HG02571 (cell line): ENCODE measurements around the gene MRPS35.

ENCODE experiments used
- ATAC-seq: cut with Tn5 transposase; IDR thresholded peaks from one replicate; pipeline ENCODE4 v1.9.1; 2021; ENCODE audit warnings: mild to moderate bottlenecking, moderate library complexity; ENCODE audit not compliant: unreplicated experiment

The MRPS35 gene

DNA sequence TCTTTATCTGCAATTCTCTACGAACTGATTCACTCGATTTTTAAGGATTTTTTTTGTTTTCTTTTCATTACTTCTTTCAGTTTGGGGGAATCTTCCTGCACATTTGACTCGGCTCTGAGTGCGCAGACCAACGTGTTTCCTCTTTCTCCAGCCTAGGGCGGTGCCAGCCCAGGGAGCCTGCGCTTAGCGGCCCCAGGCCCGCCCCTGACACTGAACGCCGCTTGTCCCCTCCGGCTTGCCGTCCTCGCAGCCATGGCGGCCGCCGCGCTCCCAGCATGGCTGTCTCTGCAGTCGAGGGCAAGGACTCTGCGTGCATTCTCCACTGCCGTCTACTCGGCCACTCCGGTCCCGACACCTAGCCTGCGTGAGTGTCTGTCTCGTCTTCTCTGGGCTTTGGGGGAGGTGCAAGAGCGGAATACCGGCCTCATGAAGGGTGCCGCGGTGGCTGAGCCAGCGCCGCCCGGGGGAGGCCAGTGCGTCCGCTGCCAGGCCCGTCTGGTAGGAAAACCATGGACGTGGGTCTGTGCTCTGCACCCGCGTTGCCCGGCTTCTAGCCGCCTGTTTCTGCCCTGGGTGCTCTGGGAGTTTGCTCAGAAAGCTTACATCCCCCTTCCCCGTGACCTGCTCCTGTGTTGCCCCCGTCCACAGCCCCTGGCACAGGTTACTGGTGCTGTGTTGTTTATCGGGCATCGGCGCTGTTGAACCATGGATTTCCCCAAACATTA, at the start of gene MRPS35:
TSS of gene MRPS35 (plus strand) at position 241 of the 725 bp plus-strand sequence. CDS start at position 253, 12 bp downstream.
- peak; percentile 97 for ATAC-seq

DNA sequence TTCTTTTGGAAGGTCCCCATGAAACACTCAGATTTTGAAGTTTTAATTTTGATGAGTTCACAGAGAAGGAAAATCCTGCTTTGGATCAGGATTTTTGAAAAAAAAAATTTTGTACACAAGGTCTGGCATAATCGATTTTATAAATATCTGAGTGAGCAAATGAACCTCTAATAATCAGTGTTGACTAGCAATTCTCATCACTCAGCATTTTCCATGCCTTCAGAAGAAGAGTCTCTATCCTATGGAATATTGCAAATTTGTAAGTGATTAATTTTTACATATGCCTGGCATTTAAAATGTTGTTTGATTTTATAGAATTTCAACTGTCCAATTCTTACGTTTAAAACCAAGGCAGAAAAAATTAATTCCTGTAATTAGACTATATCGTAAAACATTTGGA, 44.9 kb upstream of the MRPS35 start:
- ATAC-seq, result no peak

DNA sequence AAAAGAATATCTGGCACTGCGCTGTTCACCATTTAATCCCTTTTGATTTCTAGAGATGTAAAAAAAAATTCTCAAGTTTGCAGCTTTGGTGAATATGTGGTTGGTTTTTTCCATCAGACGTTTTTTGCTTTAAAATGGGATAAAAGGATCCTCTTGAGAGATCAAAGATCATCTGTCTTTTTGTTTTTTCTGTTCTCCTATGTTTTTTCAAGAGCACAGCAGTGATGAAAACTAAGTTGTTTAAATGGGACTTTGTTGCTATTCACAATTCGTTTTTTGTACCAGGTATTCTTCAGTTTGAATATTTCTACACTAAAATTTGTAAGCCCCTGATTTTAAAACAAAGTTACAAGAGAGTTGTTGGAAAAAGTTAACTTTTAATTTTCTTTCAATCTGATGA, 44.1 kb upstream of the MRPS35 start:
- no peak for ATAC-seq

DNA sequence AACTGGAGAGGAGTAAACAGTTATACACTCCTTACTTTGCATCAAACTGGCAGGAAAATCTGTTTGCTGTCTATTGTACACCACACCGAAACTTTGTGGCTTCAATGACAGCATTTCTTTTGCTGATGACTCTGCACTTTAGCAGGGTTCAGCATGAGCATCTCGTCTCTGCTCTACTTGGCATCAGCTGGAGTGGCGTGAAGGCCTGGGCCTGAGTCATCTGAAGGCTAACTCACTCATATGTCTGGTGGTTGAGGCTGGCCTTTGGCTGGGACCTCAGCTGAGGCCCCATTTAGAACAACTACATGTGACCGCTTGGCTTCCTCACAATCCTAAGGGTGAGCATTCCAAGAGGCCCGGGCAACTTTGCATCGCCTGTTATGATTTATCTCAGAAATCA, 43.1 kb upstream of the MRPS35 start:
- ATAC-seq, result no peak

DNA sequence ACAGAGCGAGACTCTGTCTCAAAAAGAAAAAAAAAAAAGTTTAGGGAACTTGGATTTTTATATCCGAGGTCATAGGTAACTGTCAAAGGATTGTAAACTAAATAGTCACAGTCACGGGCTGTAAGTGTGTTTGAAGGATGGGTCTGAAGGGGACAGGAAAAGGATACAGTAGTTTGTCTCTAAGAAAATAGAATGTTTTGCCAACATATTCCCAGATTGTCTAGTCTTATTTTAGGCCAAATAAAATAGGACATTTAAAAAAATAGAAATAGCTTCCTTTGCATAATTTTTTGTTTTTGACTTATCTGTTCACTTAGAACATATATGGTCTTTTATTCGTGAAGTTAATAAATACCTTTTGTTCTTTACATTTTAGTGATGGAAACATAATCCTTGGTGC, 38.6 kb upstream of the MRPS35 start:
- ATAC-seq, result no peak

DNA sequence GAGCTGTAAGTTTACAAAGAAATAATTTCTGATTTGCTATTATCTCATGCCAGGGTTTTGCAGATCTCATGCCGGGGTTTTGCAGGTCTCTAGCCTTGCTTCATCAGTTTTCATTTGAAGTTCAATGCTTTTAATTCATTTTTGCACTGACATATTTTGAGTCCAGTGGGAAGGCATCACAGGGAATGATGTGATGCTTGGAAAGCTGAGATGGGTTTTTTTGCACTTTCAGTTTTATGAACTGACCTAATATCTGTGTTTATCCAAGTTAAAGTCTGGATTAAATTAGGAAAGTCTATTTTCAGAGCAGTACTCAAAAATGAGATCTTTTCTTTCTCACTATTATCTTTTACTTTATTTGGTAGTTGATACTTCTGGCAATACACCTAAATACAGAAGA, 38.0 kb upstream of the MRPS35 start:
- no peak for ATAC-seq

DNA sequence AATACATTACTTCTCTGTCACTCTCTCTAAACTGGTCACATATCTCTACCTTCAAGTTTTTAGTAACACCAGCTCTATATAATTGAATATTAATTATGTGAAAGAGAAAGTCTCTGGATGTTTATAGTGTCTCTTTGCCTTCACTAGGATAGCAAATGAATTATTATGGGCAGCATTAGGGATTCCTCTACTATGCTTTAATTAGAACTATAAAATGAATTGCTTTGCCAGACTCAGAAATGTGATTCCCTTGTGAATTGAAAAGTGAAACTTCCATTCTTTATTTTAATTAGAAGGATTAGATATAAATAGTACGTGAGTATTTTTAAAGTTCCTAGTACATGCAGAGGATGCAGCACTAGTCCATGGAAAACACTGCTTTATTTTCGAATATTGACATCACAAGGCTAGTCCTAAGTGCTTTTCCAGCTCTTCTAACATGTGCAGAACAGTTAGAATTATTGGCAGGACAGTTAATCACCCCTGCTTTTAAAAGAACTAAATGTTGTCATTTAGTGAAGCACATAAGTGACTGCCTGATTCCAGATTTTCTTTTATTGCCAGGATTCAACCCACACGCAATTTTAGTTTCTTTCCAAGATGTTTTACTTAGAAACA, 37.4 kb upstream of the MRPS35 start:
- ATAC-seq, result no peak

DNA sequence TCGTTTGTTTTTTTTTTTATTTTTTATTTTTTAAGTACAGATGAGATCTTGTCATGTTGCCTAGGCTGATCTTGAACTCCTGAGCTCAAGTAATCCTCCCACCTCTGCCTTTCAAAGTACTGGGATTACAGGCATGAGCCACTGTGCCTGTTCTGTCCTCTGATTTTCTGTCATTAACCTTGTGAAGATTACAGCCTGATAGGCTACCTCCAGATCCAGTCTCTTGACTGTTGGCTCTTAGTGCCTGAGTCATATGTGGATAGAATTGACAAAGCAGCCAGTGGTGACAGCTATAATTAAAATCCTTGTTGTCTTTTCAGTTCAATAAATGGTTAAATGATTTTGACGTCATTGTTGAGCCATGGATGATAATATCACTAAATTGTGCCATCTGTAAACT, 35.6 kb upstream of the MRPS35 start:
- ATAC-seq, result no peak

DNA sequence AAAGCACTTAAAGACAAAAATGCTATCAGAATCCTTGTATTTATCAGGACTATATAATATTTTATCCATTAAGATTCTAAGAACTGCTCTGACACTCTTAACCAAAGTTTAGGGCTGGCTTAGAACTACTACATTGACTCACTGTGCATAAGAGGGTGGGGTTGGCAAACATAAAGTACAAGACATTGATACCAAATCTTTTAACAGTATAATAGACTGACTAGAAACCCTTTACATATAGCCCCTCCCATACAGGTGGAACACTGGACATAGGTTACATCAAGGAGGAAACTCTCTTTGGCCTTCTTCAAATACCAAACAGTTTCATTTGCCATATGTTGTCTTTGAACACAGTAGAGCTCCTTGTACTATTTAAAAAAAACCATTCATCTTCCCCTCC, 30.0 kb upstream of the MRPS35 start:
- no peak for ATAC-seq

DNA sequence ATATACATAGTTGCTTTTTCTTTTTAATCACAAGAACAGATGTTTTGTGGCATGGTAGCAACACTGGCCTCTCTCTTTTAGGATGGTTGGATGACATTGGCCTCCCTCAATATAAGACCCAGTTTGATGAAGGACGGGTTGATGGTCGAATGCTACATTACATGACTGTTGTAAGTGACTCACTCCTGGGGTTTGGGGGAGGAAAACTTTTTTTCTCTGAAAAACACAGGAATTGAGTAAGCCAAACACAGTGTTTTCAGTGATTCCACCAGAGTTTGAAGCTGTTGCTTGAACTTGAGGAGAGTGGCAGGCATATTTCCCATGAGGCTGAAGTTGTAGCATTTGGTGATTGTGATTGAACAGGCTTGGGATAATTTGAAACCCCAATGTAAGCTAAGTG, 28.1 kb upstream of the MRPS35 start:
- ATAC-seq, result no peak

DNA sequence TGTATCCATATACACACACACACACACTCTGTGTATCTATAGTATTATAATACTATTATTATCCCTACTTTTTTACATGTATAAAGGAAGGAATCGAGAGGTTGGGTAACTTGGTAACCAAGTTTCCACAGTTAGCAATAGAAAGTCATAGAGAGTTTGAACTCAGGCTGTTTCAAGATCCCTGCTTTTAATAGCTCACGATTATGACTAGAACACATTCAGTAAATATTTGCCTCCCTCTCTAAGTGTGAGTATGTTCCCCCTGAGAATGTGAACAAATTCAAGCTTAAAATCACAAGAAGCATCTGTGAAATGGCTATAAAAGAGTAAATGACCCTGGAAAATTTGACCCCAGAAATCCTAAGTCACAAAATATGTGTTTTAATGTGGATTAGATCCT, 25.4 kb upstream of the MRPS35 start:
- no peak for ATAC-seq

DNA sequence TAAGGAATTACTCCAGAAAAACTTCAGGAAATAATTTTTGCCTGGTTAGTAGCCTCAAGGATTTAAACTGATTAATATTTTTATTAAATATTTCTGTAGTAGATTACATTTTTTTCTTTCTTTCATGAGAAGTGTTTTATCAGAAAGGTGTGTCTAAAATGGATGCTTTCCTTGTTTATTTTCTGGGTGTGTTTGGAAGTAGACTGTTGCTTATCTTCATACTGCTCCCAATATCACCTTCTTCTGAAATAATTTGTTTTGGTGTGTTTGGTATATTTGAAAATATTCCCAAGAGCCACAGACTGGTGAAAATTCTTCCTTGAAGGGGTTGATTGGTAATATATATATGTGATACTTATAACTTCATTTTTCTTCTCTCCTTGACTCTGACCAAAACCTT, 24.5 kb upstream of the MRPS35 start:
- ATAC-seq, result no peak

DNA sequence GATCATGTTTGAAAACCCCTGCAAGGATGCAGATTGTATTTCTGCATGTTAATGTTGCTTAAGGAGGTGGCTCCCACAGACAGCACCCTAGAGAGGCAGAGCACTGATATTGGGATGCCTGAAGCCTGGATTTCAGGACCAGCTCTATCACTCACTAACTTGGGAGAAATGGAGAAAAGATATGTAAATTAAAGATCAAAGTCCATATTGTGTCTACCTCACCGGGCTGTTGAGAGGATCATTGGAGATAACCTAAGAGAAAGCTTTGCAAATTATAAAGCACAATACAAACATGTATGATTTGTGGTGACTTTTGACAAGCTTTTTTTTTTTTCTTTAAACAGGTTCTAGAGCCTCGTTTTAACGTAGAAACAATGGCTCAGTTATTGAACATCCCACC, 22.0 kb upstream of the MRPS35 start:
- no peak for ATAC-seq

DNA sequence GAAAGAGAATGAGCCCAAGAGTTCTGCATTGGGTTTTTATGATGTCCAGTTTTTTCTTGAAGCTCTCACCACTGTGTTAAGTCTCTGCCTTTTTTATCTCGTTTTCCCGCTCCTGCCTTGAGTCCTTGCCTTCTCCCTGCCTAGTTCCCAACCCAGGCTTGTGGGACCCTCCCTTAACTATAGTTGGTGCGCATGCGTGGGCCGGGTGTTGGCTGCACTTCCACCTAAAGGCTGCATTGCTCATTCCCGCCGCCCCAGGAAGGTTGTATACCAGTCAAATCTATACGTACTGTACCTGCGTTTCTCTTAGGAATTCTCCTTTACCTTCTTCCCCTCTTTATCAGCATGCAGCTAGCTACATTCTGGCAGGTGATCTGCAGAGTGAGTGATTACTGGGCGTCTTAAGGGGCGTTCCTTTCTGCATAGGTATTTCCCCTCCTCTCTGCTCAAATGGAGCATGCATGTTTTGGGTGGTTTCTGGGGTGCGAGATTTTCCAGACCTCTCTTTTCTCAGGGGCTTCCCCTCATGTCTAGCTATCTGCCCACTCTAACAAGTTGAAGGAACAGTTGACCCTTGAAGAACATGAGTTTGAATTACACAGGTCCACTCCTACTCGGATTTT, 21.0 kb upstream of the MRPS35 start:
- no peak for ATAC-seq

DNA sequence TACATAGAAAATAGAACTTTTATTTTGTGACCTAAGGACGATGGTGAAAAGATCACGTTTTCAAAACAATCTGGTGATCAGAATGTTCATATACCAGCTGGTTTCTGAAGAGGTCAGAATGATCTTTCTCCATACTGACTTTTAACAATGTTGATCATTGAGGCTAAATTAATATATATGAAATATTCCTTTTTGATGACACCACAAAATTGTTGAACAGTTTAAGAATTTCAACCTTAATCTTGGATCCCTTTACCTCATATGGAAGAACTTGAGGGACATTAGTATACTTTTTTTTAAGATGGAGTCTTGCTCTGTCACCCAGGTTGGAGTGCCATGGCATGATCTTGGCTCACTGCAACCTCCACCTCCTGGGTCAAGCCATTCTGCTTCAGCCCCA, 17.2 kb upstream of the MRPS35 start:
- no peak for ATAC-seq

DNA sequence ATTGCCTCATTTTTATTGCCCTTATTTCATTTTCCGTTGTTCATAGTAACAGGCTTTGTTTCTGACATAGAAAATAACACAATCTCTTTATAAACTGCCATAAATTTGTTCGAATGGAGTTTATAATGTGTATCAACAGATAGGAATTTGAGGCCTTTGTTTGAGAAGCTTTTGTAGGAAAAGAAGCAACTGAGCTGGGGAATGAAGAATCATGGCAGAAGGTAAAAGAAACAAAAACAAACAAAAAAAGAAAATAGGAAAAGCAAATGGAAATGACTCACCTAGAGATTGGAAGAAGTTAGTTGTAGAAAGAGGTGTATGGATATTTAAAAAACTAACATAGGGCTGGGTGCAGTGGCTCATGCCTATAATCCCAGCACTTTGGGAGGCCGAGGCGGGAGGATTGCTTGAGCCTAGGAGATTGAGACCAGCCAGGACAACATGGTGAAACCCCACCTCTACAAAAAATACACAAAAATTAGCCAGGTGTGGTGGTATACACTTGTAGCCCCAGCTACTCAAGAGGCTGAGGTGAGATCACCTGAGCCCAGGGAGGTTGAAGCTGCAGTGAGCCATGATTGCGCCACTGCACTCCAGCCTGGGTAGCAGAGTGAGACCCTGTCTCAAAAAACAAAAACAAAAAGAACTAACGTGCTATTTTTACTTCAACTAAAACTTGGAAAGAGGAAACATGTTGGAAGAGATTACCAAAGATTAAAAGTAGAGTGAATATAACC, 14.9 kb upstream of the MRPS35 start:
- ATAC-seq, result no peak

DNA sequence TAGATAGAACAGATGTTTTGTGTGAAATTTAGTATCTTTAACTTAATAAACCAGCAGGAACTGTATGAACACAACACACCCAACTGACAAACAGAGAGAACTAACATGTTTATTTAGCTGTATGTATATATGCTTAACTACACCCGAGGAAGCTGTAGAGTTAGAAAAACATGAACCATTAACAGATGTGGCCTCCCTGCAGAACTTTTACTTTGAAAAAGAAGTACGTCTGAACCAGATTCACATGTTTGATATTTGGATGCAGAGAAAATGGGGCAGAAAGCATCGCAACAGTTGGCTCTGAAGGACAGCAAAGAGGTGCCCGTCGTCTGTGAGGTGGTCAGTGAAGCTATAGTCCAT, 14.4 kb upstream of the MRPS35 start, which contains the start of gene REP15:
TSS of gene REP15 (plus strand) at position 155 of the 360 bp plus-strand sequence. CDS start at position 271, 116 bp downstream.
- no peak for ATAC-seq

DNA sequence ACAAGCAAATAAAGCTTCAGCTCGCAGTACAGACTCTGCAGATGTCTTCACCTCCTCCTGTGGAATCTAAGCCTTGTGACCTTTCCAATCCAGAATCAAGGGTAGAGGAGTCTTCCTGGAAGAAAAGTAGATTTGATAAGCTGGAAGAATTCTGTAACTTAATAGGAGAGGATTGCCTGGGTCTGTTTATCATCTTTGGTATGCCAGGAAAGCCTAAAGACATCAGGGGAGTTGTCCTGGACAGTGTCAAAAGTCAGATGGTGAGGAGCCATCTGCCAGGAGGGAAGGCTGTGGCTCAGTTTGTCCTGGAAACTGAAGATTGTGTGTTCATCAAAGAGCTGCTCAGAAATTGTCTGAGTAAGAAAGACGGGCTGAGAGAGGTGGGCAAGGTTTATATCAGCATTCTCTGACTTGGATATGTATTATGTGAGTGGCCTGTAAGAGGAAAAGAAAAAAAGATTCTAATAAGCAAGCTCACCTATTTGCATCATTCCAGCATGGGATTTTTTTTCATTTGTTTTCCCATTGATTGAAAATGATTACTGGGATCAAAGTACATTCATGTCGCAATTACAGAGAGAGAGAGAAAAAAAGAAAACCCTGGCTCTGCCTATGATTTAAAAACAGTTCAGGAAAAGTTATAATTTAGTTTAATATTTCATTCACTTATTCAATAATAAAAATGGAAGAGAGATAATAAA, 13.6 kb upstream of the MRPS35 start:
- ATAC-seq, result no peak

DNA sequence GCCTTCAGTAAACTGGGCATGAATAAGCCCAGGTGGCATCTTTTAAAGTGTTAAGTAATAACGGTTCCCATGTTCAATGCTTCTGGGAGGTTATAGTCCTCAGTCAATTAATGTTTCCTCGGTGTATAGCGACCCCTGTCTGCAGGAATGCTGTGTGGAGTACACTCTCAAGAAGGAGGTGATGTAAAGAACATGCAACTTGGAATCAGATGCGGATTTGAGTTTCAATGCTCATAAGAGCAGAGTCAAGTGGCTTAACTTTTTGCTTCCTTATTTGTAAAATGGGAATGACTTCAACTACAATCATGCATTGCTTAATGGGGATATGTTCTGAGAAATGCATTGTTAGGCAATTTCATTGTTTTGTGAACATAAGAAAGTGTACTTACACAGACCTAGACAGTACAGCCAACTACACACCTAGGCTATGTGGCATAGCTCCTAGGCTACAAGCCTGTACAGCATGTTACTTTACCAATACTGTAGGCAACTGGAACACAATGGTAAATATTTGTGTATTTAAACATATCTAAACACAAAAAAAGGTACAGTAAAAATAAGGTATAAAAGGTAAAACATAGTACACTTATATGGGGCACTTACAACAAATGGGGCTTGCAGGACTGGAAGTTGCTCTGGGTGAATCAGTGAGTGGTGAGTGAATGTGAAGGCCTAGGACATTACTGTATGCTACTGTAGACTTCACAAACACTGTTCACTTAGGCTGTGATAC, 6.7 kb upstream of the MRPS35 start:
- peak; percentile 84 for ATAC-seq

DNA sequence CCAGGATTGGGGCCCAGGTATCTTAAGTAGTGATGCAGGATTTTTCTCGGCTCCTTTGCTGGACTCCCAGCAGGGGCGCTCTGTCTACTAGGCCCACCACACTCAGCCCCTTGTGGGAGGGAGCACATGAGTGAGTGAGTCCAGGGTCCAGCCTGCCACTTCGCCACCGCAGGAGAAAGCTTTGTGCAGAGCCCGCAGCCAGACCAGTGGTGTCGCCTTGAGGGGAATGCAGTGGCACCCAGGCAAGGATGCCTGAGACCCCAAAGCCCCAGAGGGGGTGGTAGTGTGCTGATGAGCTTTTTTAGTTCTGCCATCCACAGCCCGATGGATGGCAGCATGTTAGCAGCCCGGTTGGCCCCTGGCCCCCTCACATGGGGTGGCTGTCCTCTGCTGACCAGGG, 5.4 kb upstream of the MRPS35 start:
- ATAC-seq, result no peak
